Measurements from ENCODE around the gene PSPH.

PSPH gene

GRCh38 chr7:56083150-56083785 is 32.0 kb upstream of the PSPH start:
- TF ChIP-seq RAD21 (IDR thresholded peaks at IDR 0.05; ENCODE audit: low read depth): no peak
- no peak for TF ChIP-seq TEAD4 (IDR thresholded peaks at IDR 0.05)
- TF ChIP-seq MAX (IDR thresholded peaks at IDR 0.05): no peak
- no peak for TF ChIP-seq TAF1 (IDR thresholded peaks at IDR 0.05; ENCODE audit: low read depth)
- TF ChIP-seq EGR1 (IDR thresholded peaks at IDR 0.05): no peak
- no peak for TF ChIP-seq YY1 (IDR thresholded peaks at IDR 0.05; ENCODE audit: low read depth)
- no peak for TF ChIP-seq FOXM1 (IDR thresholded peaks at IDR 0.05; ENCODE audit: borderline replicate concordance, low read depth)
- TF ChIP-seq REST (IDR thresholded peaks at IDR 0.05; ENCODE audit: low read depth): no peak
- no peak for TF ChIP-seq CREB1 (IDR thresholded peaks at IDR 0.05; ENCODE audit: low read depth)
- TF ChIP-seq ZBTB7A (IDR thresholded peaks at IDR 0.05; ENCODE audit: low read depth): no peak
- TF ChIP-seq USF1 (IDR thresholded peaks at IDR 0.05): no peak
- TF ChIP-seq EP300 (IDR thresholded peaks at IDR 0.05; ENCODE audit: borderline replicate concordance): no peak
- no peak for TF ChIP-seq CEBPB (IDR thresholded peaks at IDR 0.05)

- TF ChIP-seq FOXM1 (IDR thresholded peaks at IDR 0.05; ENCODE audit: borderline replicate concordance, low read depth) (no peak), TAF1 (IDR thresholded peaks at IDR 0.05; ENCODE audit: low read depth) (no peak), EGR1 (IDR thresholded peaks at IDR 0.05) (no peak), CREB1 (IDR thresholded peaks at IDR 0.05; ENCODE audit: low read depth) (no peak), NFIC (IDR thresholded peaks at IDR 0.05) (no peak), YY1 (IDR thresholded peaks at IDR 0.05; ENCODE audit: low read depth) (no peak), EP300 (IDR thresholded peaks at IDR 0.05; ENCODE audit: borderline replicate concordance) (no peak), RAD21 (IDR thresholded peaks at IDR 0.05; ENCODE audit: low read depth) (no peak), REST (IDR thresholded peaks at IDR 0.05; ENCODE audit: low read depth) (no peak), ZBTB7A (IDR thresholded peaks at IDR 0.05; ENCODE audit: low read depth) (no peak), MAX (IDR thresholded peaks at IDR 0.05) (no peak), CEBPB (IDR thresholded peaks at IDR 0.05) (no peak), TEAD4 (IDR thresholded peaks at IDR 0.05) (no peak), USF1 (IDR thresholded peaks at IDR 0.05) (no peak), TCF12 (IDR thresholded peaks at IDR 0.05; ENCODE audit: low read depth) (no peak)
These were observed 30.5 kb upstream of the PSPH start for GRCh38 chr7:56081626-56082340.

GRCh38 chr7:56079450-56080185 is 28.4 kb upstream of the PSPH start:
- TF ChIP-seq TEAD4 (IDR thresholded peaks at IDR 0.05) (no peak), NFIC (IDR thresholded peaks at IDR 0.05) (no peak), FOXM1 (IDR thresholded peaks at IDR 0.05; ENCODE audit: borderline replicate concordance, low read depth) (no peak), ZBTB7A (IDR thresholded peaks at IDR 0.05; ENCODE audit: low read depth) (no peak), MAX (IDR thresholded peaks at IDR 0.05) (no peak), EGR1 (IDR thresholded peaks at IDR 0.05) (no peak), TAF1 (IDR thresholded peaks at IDR 0.05; ENCODE audit: low read depth) (no peak), CEBPB (IDR thresholded peaks at IDR 0.05) (no peak), YY1 (IDR thresholded peaks at IDR 0.05; ENCODE audit: low read depth) (no peak), USF1 (IDR thresholded peaks at IDR 0.05) (no peak)

- TF ChIP-seq CEBPB (IDR thresholded peaks at IDR 0.05) (no peak), EGR1 (IDR thresholded peaks at IDR 0.05) (no peak), MAX (IDR thresholded peaks at IDR 0.05) (no peak), TCF12 (IDR thresholded peaks at IDR 0.05; ENCODE audit: low read depth) (no peak), USF1 (IDR thresholded peaks at IDR 0.05) (no peak), TEAD4 (IDR thresholded peaks at IDR 0.05) (no peak), FOXM1 (IDR thresholded peaks at IDR 0.05; ENCODE audit: borderline replicate concordance, low read depth) (no peak), CREB1 (IDR thresholded peaks at IDR 0.05; ENCODE audit: low read depth) (no peak), EP300 (IDR thresholded peaks at IDR 0.05; ENCODE audit: borderline replicate concordance) (no peak), NFIC (IDR thresholded peaks at IDR 0.05) (no peak), RAD21 (IDR thresholded peaks at IDR 0.05; ENCODE audit: low read depth) (no peak), YY1 (IDR thresholded peaks at IDR 0.05; ENCODE audit: low read depth) (no peak), REST (IDR thresholded peaks at IDR 0.05; ENCODE audit: low read depth) (no peak), ZBTB7A (IDR thresholded peaks at IDR 0.05; ENCODE audit: low read depth) (no peak), TAF1 (IDR thresholded peaks at IDR 0.05; ENCODE audit: low read depth) (no peak)
These were observed 27.0 kb upstream of the PSPH start for GRCh38 chr7:56078196-56078595.

All from Ishikawa (cell line).